HUDEP-2 (cell line): ENCODE measurements around the gene FRY.

Experiments
- DNase-seq, 76 experiments: peaks; one replicate each; lab custom pipeline; 2025; ENCODE audit not compliant: unreplicated experiment in 76 of 76; lab: John Stamatoyannopoulos, UW

FRY gene

GRCh38 chr13:32323912-32324311, 292.3 kb downstream of the FRY start:
- peak in 5 of 76 experiments; percentile 6 to 34 (median 10) for DNase-seq

GRCh38 chr13:32330441-32330840, 298.9 kb downstream of the FRY start:
- no peak for DNase-seq

- DNase-seq = no peak
Measured at GRCh38 chr13:32334671-32335070, 303.1 kb downstream of the FRY start.

- DNase-seq = no peak
Measured at GRCh38 chr13:32340914-32341313, 309.3 kb downstream of the FRY start.

- DNase-seq = no peak
Measured at GRCh38 chr13:32347651-32348050, 316.1 kb downstream of the FRY start.
